Panc1 (cell line): ENCODE data around the gene CEP128. TPM values are rescaled to one million over a fixed set of nuclear protein-coding genes. Genes with fewer than 3 reads are reported as not detected.

ENCODE experiments used
- ATAC-seq: fragments of 200-7000 bp; cut with Tn5 transposase; 2 replicates; pipeline ENCODE4 v1.9.1; 2020; ENCODE audit warnings: mild to moderate bottlenecking, moderate library complexity
- BruUV-seq: library from RNA; stranded (reverse); fragments of 400-500 nt; replicated peaks from 2 replicates; lab custom pipeline; 2021; lab: Mats Ljungman, UMichigan
- CTCF ChIA-PET: fragments of 300-600 bp; sonication (Branson Sonifier 250); formaldehyde crosslinking; loops from one replicate; lab custom pipeline; 2022; ENCODE audit warnings: antibody characterized with exemption; lab: Charles Lee
- POLR2A ChIA-PET: fragments of 300-600 bp; sonication (Branson Sonifier 250); formaldehyde crosslinking; loops from one replicate; lab custom pipeline; 2022; ENCODE audit warnings: antibody characterized with exemption; lab: Charles Lee
- DNase-seq: peaks from one replicate; pipeline ENCODE4 v3.0.0-alpha.2; 2010; ENCODE audit warnings: low read depth, low spot score
- H3K27ac ChIP-seq: 2 replicates; pipeline ENCODE4 v1.5.1; 2011; ENCODE audit warnings: mild to moderate bottlenecking, low read length, inconsistent platforms
- H3K27me3 ChIP-seq: fragments of 200-500 bp; sonication (Bioruptor generic); 2 replicates; pipeline ENCODE4 v1.6.0; 2014; ENCODE audit warnings: low read length, inconsistent platforms; ENCODE audit not compliant: control insufficient read depth, insufficient read depth
- H3K36me3 ChIP-seq: fragments of 200-500 bp; sonication (Bioruptor generic); 2 replicates; pipeline ENCODE4 v1.5.1; 2014; ENCODE audit warnings: inconsistent platforms, mild to moderate bottlenecking, low read length, moderate library complexity; ENCODE audit not compliant: control insufficient read depth, insufficient read depth
- H3K4me1 ChIP-seq: 2 replicates; pipeline ENCODE4 v1.5.1; 2011; ENCODE audit warnings: inconsistent platforms, mild to moderate bottlenecking, low read length, moderate library complexity; ENCODE audit not compliant: control insufficient read depth, insufficient read depth
- H3K4me3 ChIP-seq, 2 experiments: 2 replicates each; pipeline ENCODE4 v1.5.1; 2011 to 2012; ENCODE audit warnings: low read depth in 2 of 2, low read length in 2 of 2, mild to moderate bottlenecking in 2 of 2, inconsistent platforms in 1 of 2, moderate library complexity in 1 of 2
- H3K9me3 ChIP-seq: fragments of 200-500 bp; sonication (Bioruptor generic); 2 replicates; pipeline ENCODE4 v1.5.1; 2014; ENCODE audit warnings: low read depth, mild to moderate bottlenecking, inconsistent platforms, low read length, moderate library complexity; ENCODE audit not compliant: control insufficient read depth, insufficient read depth
- CTCF ChIP-seq: fragments of 450-650 bp; IDR thresholded peaks from 2 replicates; pipeline ENCODE4 v1.5.1; 2017; ENCODE audit warnings: mild to moderate bottlenecking
- POLR2AphosphoS5 ChIP-seq: IDR thresholded peaks from 2 replicates; pipeline ENCODE4 v1.6.1; 2012; ENCODE audit warnings: mild to moderate bottlenecking, low read depth, low read length, moderate library complexity
- REST ChIP-seq, 2 experiments: IDR thresholded peaks; 2 replicates each; pipeline ENCODE4 v1.6.1; 2011 to 2012; ENCODE audit warnings: low read depth in 2 of 2, control low read depth in 1 of 2, low read length in 1 of 2, mild to moderate bottlenecking in 1 of 2, moderate library complexity in 1 of 2; ENCODE audit not compliant: insufficient read depth in 1 of 2
- SIN3A ChIP-seq: IDR thresholded peaks from 2 replicates; pipeline ENCODE4 v1.6.1; 2012; ENCODE audit warnings: low read depth, mild to moderate bottlenecking, low read length, moderate library complexity, borderline replicate concordance; ENCODE audit not compliant: insufficient read depth
- TCF7L2 ChIP-seq: IDR thresholded peaks from 2 replicates; pipeline ENCODE4 v1.6.1; 2011; ENCODE audit warnings: mild to moderate bottlenecking, low read depth, low read length, inconsistent platforms
- in situ Hi-C: cut with HindIII; loops from 2 replicates; pipeline ENCODE4 v1.10.0; 2016; ENCODE audit warnings: low sequenced_read_pairs, low pct_unique_long_range_greater_than_20kb
- intact Hi-C: fragments of 100-400 bp; cut with micrococcal nuclease; formaldehyde crosslinking; loops from one replicate; pipeline ENCODE4 v1.10.0; 2022; ENCODE audit not compliant: unreplicated experiment
- total RNA-seq: library from RNA; stranded (reverse); gene quantifications from one replicate; pipeline ENCODE4 v1.2.1, GENCODE V29; 2021; ENCODE audit not compliant: unreplicated experiment

Gene CEP128
- total RNA-seq, 1 experiment from 2014 or later: 9.3 TPM

GRCh38 chr14:80809663-80810062 is 131.9 kb downstream of the CEP128 start:
- in situ Hi-C loops: no loop called here

GRCh38 chr14:80805136-80805535 is 136.4 kb downstream of the CEP128 start:
- H3K36me3 ChIP-seq: no peaks in the 10 kb centered on the region
- no peak overlapping the region for H3K4me3 ChIP-seq
- DNase-seq: no peak
- H3K9me3 ChIP-seq: no peaks in the 10 kb centered on the region
- H3K27ac ChIP-seq: no peak overlapping the region
- no peaks in the 10 kb centered on the region for H3K4me1 ChIP-seq
- ChIA-PET CTCF (no interaction called here), POLR2A (no interaction called here)
- TF ChIP-seq POLR2AphosphoS5 (no peak), REST (IDR thresholded peaks at IDR 0.05; ENCODE audit: insufficient read depth in 1 of 2, low read depth in 2 of 2, low read length in 1 of 2) (no peak), TCF7L2 (no peak), CTCF (no peak), SIN3A (no peak)
- in situ Hi-C loops (no loop called here), intact Hi-C loops (no loop called here)
- H3K27me3 ChIP-seq: no peaks in the 10 kb centered on the region
- no peak for ATAC-seq
- BruUV-seq: no TSS peak

More at GRCh38 chr14:80809663-80810062, 131.9 kb downstream of the CEP128 start:
- CTCF ChIA-PET: no interaction called here
- Histone ChIP-seq H3K27me3 (no peaks in the 10 kb centered on the region), H3K9me3 (no peaks in the 10 kb centered on the region), H3K4me1 (no peaks in the 10 kb centered on the region), H3K4me3 (no peak overlapping the region), H3K36me3 (no peaks in the 10 kb centered on the region), H3K27ac (no peak overlapping the region)
- intact Hi-C loops: no loop called here
- no TSS peak for BruUV-seq
- ATAC-seq (no peak), DNase-seq (no peak)
- POLR2A ChIA-PET: no interaction called here
- TF ChIP-seq SIN3A (no peak), POLR2AphosphoS5 (no peak), REST (IDR thresholded peaks at IDR 0.05; ENCODE audit: insufficient read depth in 1 of 2, low read depth in 2 of 2, low read length in 1 of 2) (no peak), TCF7L2 (no peak), CTCF (no peak)
